HEK293T (cell line): Measurements from ENCODE around the gene SLC11A1.

ENCODE experiments used
- CTBP1 ChIP-seq: fragments of 450-650 bp; IDR thresholded peaks from 2 replicates; pipeline ENCODE4 v1.6.1; 2016; ENCODE audit warnings: borderline replicate concordance
- FOXK2 ChIP-seq: fragments of 450-650 bp; IDR thresholded peaks from 2 replicates; pipeline ENCODE4 v1.6.1; 2016; ENCODE audit warnings: mild to moderate bottlenecking
- FOXM1 ChIP-seq: fragments of 450-650 bp; IDR thresholded peaks from 2 replicates; pipeline ENCODE4 v1.6.1; 2017; ENCODE audit warnings: mild to moderate bottlenecking, borderline replicate concordance
- L3MBTL2 ChIP-seq: fragments of 450-650 bp; conservative IDR thresholded peaks from 2 replicates; pipeline ENCODE4 v1.6.1; 2016; ENCODE audit warnings: mild to moderate bottlenecking
- PKNOX1 ChIP-seq: fragments of 450-650 bp; IDR thresholded peaks from 2 replicates; pipeline ENCODE4 v1.6.1; 2016
- SP1 ChIP-seq: fragments of 450-650 bp; IDR thresholded peaks from 2 replicates; pipeline ENCODE4 v1.6.1; 2017
- SUZ12 ChIP-seq: fragments of 450-650 bp; IDR thresholded peaks from 2 replicates; pipeline ENCODE4 v1.6.1; 2016; ENCODE audit warnings: mild to moderate bottlenecking
- ZNF384 ChIP-seq: fragments of 450-650 bp; IDR thresholded peaks from 2 replicates; pipeline ENCODE4 v1.6.1; 2016

GRCh38 chr2:218429911-218430692 is 48.0 kb downstream of the SLC11A1 start:
- TF ChIP-seq FOXM1 (no peak), FOXK2 (no peak), SP1 (no peak), ZNF384 (no peak), PKNOX1 (no peak), L3MBTL2 (no peak), CTBP1 (no peak), SUZ12 (no peak)
